A549 (cell line): ENCODE measurements around the gene FAM181A. TPM values are rescaled to one million over a fixed set of nuclear protein-coding genes. Genes with fewer than 3 reads are reported as not detected.

ENCODE experiments used
- ATAC-seq, 2 experiments: fragments of 200-7000 bp in 1 of 2; fragments of >200 bp in 1 of 2; cut with Nextera tagmentation in 1 of 2; cut with Tn5 transposase in 1 of 2; 3 replicates each; pipeline versions ENCODE4 v1.8.0 to v1.9.1; 2018 to 2020; ENCODE audit warnings: mild to moderate bottlenecking in 1 of 2, moderate library complexity in 1 of 2
- CTCF ChIA-PET: fragments of 300-600 bp; sonication (Branson Sonifier 250); formaldehyde crosslinking; extraction: SDS; loops from one replicate; lab custom pipeline; 2021; ENCODE audit warnings: antibody characterized with exemption, inconsistent platforms; lab: Yijun Ruan, JAX
- POLR2A ChIA-PET: fragments of 350-600 bp; formaldehyde crosslinking; extraction: SDS; loops from one replicate; lab custom pipeline; 2021; ENCODE audit warnings: antibody characterized with exemption, inconsistent platforms; lab: Yijun Ruan, JAX
- DNase-seq, 2 experiments: peaks; one replicate each; pipeline versions ENCODE4 v3.0.0 to v3.0.0-alpha.2; 2011 to 2016; ENCODE audit warnings: low read depth in 1 of 2, low spot score in 1 of 2
- FAIRE-seq: peaks from 2 replicates; lab custom pipeline; 2011; peaks lifted over from hg19 to GRCh38; lab: Jason Lieb, UNC
- H3K27ac ChIP-seq, 2 experiments: fragments of >200 bp; sonication (Bioruptor Twin); formaldehyde crosslinking; 3 replicates each; pipeline ENCODE4 v1.5.1; 2016 to 2017
- H3K4me1 ChIP-seq: fragments of >200 bp; sonication (Bioruptor Twin); formaldehyde crosslinking; 3 replicates; pipeline ENCODE4 v1.6.1; 2016
- H3K4me2 ChIP-seq: fragments of >200 bp; sonication (Bioruptor Twin); formaldehyde crosslinking; 3 replicates; pipeline ENCODE4 v1.6.1; 2016
- H3K4me3 ChIP-seq: fragments of >200 bp; sonication (Bioruptor Twin); formaldehyde crosslinking; 3 replicates; pipeline ENCODE4 v1.5.1; 2016
- H3K9me3 ChIP-seq: fragments of >200 bp; sonication (Bioruptor Twin); formaldehyde crosslinking; 3 replicates; pipeline ENCODE4 v1.6.1; 2016
- BHLHE40 ChIP-seq: IDR thresholded peaks from 2 replicates; pipeline ENCODE4 v1.6.1; 2012; ENCODE audit warnings: low read depth, low read length, inconsistent platforms
- CBX2 ChIP-seq: fragments of 200-600 bp; sonication (generic); IDR thresholded peaks from 2 replicates; pipeline ENCODE4 v1.6.1; 2016; ENCODE audit warnings: low read depth, mild to moderate bottlenecking, borderline replicate concordance
- CBX8 ChIP-seq: fragments of 200-600 bp; sonication (generic); IDR thresholded peaks from 2 replicates; pipeline ENCODE4 v1.6.1; 2016
- CHD2 ChIP-seq: fragments of 150-350 bp; IDR thresholded peaks from 2 replicates; pipeline ENCODE4 v1.6.1; 2014; ENCODE audit warnings: low read length; ENCODE audit not compliant: partially characterized antibody
- CHD4 ChIP-seq: fragments of 200-600 bp; sonication (generic); IDR thresholded peaks from 2 replicates; pipeline ENCODE4 v1.6.1; 2016; ENCODE audit warnings: antibody characterized with exemption, mild to moderate bottlenecking, borderline replicate concordance
- CTCF ChIP-seq: fragments of >200 bp; sonication (Bioruptor Twin); formaldehyde crosslinking; IDR thresholded peaks from 3 replicates; pipeline ENCODE4 v1.5.1; 2016
- ELK1 ChIP-seq: fragments of 150-350 bp; IDR thresholded peaks from 2 replicates; pipeline ENCODE4 v1.6.1; 2014; ENCODE audit warnings: low read depth, mild to moderate bottlenecking, low read length
- EP300 ChIP-seq, 2 experiments: fragments of >200 bp; sonication (Bioruptor Twin); formaldehyde crosslinking; IDR thresholded peaks; 2 replicates in 1 of 2; 3 replicates in 1 of 2; pipeline ENCODE4 v1.6.1; 2016 to 2017
- GATA3 ChIP-seq: IDR thresholded peaks from 2 replicates; pipeline ENCODE4 v1.6.1; 2012; ENCODE audit warnings: borderline replicate concordance
- HDAC2 ChIP-seq: fragments of 200-600 bp; sonication (generic); IDR thresholded peaks from 2 replicates; pipeline ENCODE4 v1.6.1; 2016
- HMGXB4 ChIP-seq: fragments of 250-450 bp; sonication (Bioruptor Pico); IDR thresholded peaks from 2 replicates; pipeline ENCODE4 v1.5.0; 2021; ENCODE audit warnings: mild to moderate bottlenecking, moderate library complexity, borderline replicate concordance
- HOXB5 ChIP-seq: fragments of 250-450 bp; sonication (Bioruptor Pico); IDR thresholded peaks from 2 replicates; pipeline ENCODE4 v1.5.0; 2020; ENCODE audit warnings: mild to moderate bottlenecking, moderate library complexity
- MAZ ChIP-seq: fragments of 150-350 bp; IDR thresholded peaks from 2 replicates; pipeline ENCODE4 v1.6.1; 2014; ENCODE audit warnings: antibody characterized with exemption, low read depth, low read length, borderline replicate concordance
- NPAS2 ChIP-seq: fragments of 250-450 bp; sonication (Bioruptor Pico); IDR thresholded peaks from 2 replicates; pipeline ENCODE4 v1.8.0; 2022; ENCODE audit warnings: mild to moderate bottlenecking, moderate library complexity, borderline replicate concordance
- PHF8 ChIP-seq: fragments of 200-600 bp; sonication (generic); IDR thresholded peaks from 2 replicates; pipeline ENCODE4 v1.6.1; 2016; ENCODE audit warnings: low read depth, mild to moderate bottlenecking, antibody characterized with exemption, moderate library complexity, borderline replicate concordance
- POLR2A ChIP-seq: IDR thresholded peaks from 2 replicates; pipeline ENCODE4 v1.6.1; 2012; ENCODE audit warnings: mild to moderate bottlenecking, low read length
- RAD21 ChIP-seq, 2 experiments: fragments of >200 bp in 1 of 2; sonication (Bioruptor Twin) in 1 of 2; formaldehyde crosslinking in 1 of 2; IDR thresholded peaks in 1 of 2; conservative IDR thresholded peaks in 1 of 2; 2 replicates in 1 of 2; 3 replicates in 1 of 2; pipeline ENCODE4 v1.6.1; 2012 to 2018; ENCODE audit warnings: inconsistent platforms in 1 of 2
- SMC3 ChIP-seq: fragments of >200 bp; sonication (Bioruptor Twin); formaldehyde crosslinking; IDR thresholded peaks from 3 replicates; pipeline ENCODE4 v1.6.1; 2018; ENCODE audit warnings: inconsistent platforms
- TP53 ChIP-seq: fragments of 250-450 bp; sonication (Bioruptor Pico); IDR thresholded peaks from 2 replicates; pipeline ENCODE4 v1.5.0; 2021; ENCODE audit warnings: mild to moderate bottlenecking, moderate library complexity
- USF2 ChIP-seq: fragments of 450-650 bp; IDR thresholded peaks from 2 replicates; pipeline ENCODE4 v1.6.1; 2014; ENCODE audit warnings: antibody characterized with exemption
- ZC3H11A ChIP-seq: fragments of 450-650 bp; IDR thresholded peaks from 2 replicates; pipeline ENCODE4 v1.6.1; 2014; ENCODE audit warnings: antibody characterized with exemption, mild to moderate bottlenecking
- ZFP36 ChIP-seq: fragments of 450-650 bp; IDR thresholded peaks from 2 replicates; pipeline ENCODE4 v1.6.1; 2014; ENCODE audit warnings: borderline replicate concordance; ENCODE audit not compliant: partially characterized antibody
- ZNF302 ChIP-seq: fragments of 250-450 bp; sonication (Bioruptor Pico); IDR thresholded peaks from 2 replicates; pipeline ENCODE4 v1.9.0; 2021; ENCODE audit warnings: inconsistent platforms, mild to moderate bottlenecking, moderate library complexity
- WGBS: methylation state at CpG from one replicate; pipeline ENCODE4 v1.1.6; 2017; ENCODE audit errors: missing lambda C conversion rate; 5-methylcytosine and 5-hydroxymethylcytosine counted together
- polyA plus RNA-seq, 4 experiments: library from polyadenylated mRNA; depleted of rRNA in 3 of 4; stranded (reverse); fragments of >200 nt; fragmentation: RNase III in 1 of 4; extraction: RNeasy Plus Mini Kit Qiagen cat#74134 plus additional on column Dnase treatment in 1 of 4; gene quantifications; 2 replicates in 3 of 4; 3 replicates in 1 of 4; pipeline ENCODE4 v1.2.3, GENCODE V29; 2011 to 2017

The FAM181A gene
- polyA plus RNA-seq, 2 of the 4 experiments (the other 2 are of a cell fraction), result not detected

- no peak for TF ChIP-seq GATA3
- TF ChIP-seq POLR2A, result no peak
These were observed 17.9 kb downstream of the FAM181A start (continued) for GRCh38 chr14:93945070-93945399.

- no peaks in the 10 kb centered on the region for H3K9me3 ChIP-seq
- H3K4me2 ChIP-seq, result 0 out of 3 replicates have a peak overlapping the region, but pooled peaks have one; percentile 12
- H3K27ac ChIP-seq, result peak overlapping the region in 1 of 2 experiments; percentile 52; a peak in 2 of 6 replicates
- ChIA-PET CTCF (interaction anchor here (1.3 to 29.6 kb wide), 4 partner anchors 10 to 190 kb away, joined by 5 to 601 read pairs (median 203); partner anchors contain the start of genes ASB2 and CCDC197), POLR2A (no interaction called here)
- FAIRE-seq (no peak), DNase-seq (no peak), ATAC-seq (peak in 1 of 2 experiments; percentile 50; a peak in 2 of 6 replicates)
- H3K4me1 ChIP-seq, result peaks cover 22% of the 10 kb centered on the region
- no peak overlapping the region for H3K4me3 ChIP-seq
- WGBS, result 26% methylated on average over 6 of the region's 6 CpGs
- TF ChIP-seq SMC3, result no peak
- TF ChIP-seq CHD2, result no peak
- TF ChIP-seq BHLHE40, result no peak
- TF ChIP-seq ZC3H11A, result no peak
- no peak for TF ChIP-seq CBX2
- TF ChIP-seq RAD21 (conservative IDR thresholded peaks at IDR 0.05 in 1 of 2, IDR thresholded peaks at IDR 0.05 in 1 of 2), result no peak
- no peak for TF ChIP-seq ZNF302 (CRISPR knock-in tag)
These were observed 19.0 kb downstream of the FAM181A start for GRCh38 chr14:93946104-93946503.

- FAIRE-seq (no peak), DNase-seq (no peak), ATAC-seq (no peak; a peak in 1 of 6 replicates)
- peaks cover 17% of the 10 kb centered on the region for H3K4me1 ChIP-seq
- POLR2A ChIA-PET, result no interaction called here
- H3K27ac ChIP-seq, result peak overlapping the region in 1 of 2 experiments; percentile 52; a peak in 2 of 6 replicates
- H3K9me3 ChIP-seq, result no peaks in the 10 kb centered on the region
- no peak overlapping the region for H3K4me3 ChIP-seq
- H3K4me2 ChIP-seq, result 0 out of 3 replicates have a peak overlapping the region, but pooled peaks have one; percentile 12
- TF ChIP-seq ZC3H11A (no peak), ZFP36 (peak; percentile 46)
- 75% methylated on average over 7 of the region's 7 CpGs for WGBS
- CTCF ChIA-PET, result interaction anchor here (0.7 to 29.6 kb wide), 6 partner anchors 6 to 190 kb away, joined by 3 to 601 read pairs (median 36); partner anchors contain the start of genes ASB2 and CCDC197
These were observed 19.5 kb downstream of the FAM181A start for GRCh38 chr14:93946541-93947090.

- ChIA-PET CTCF (interaction anchor here (0.7 to 29.6 kb wide), 6 partner anchors 7 to 189 kb away, joined by 3 to 601 read pairs (median 36); partner anchors contain the start of genes ASB2 and CCDC197), POLR2A (no interaction called here)
- ATAC-seq (no peak), DNase-seq (no peak), FAIRE-seq (no peak)
- H3K4me1 ChIP-seq, result peaks cover 11% of the 10 kb centered on the region; the same call in 2 of the 3 replicates
- no peaks in the 10 kb centered on the region for H3K9me3 ChIP-seq
- 88% methylated on average over 15 of the region's 19 CpGs for WGBS
- no peak overlapping the region for H3K27ac ChIP-seq
- TF ChIP-seq TP53 (CRISPR knock-in tag) (no peak), HOXB5 (CRISPR knock-in tag) (no peak), CBX8 (no peak), NPAS2 (no peak), HDAC2 (no peak), CHD4 (no peak), ELK1 (no peak), MAZ (no peak), PHF8 (no peak), RAD21 (conservative IDR thresholded peaks at IDR 0.05 in 1 of 2, IDR thresholded peaks at IDR 0.05 in 1 of 2) (no peak), EP300 (IDR thresholded peaks at IDR 0.05) (no peak), USF2 (no peak), CTCF (no peak), HMGXB4 (CRISPR knock-in tag) (no peak), ZNF302 (CRISPR knock-in tag) (no peak), GATA3 (no peak), BHLHE40 (no peak)
- TF ChIP-seq, all 56 proteins: peak for 0
- Histone ChIP-seq H3K4me3 (no peak overlapping the region), H3K4me2 (no peak overlapping the region)
These were observed 20.1 kb downstream of the FAM181A start for GRCh38 chr14:93947282-93947681.
